GM06990 (cell line): ENCODE measurements around the gene HOXA5.

Experiments used
- DNase-seq: peaks from one replicate; pipeline ENCODE4 v3.0.0-alpha.2; 2011; ENCODE audit not compliant: insufficient read length; ENCODE audit errors: extremely low read depth
- H3K27me3 ChIP-seq: replicated peaks from 2 replicates; pipeline ENCODE4 v1.6.0; 2011; ENCODE audit warnings: low read length; ENCODE audit not compliant: control insufficient read depth, insufficient read depth
- H3K36me3 ChIP-seq: 2 replicates; pipeline ENCODE4 v1.5.1; 2011; ENCODE audit warnings: low read length; ENCODE audit not compliant: control insufficient read depth, insufficient read depth
- H3K4me3 ChIP-seq: replicated peaks from 2 replicates; pipeline ENCODE4 v1.5.1; 2011; ENCODE audit warnings: low read depth, mild to moderate bottlenecking, control low read depth, low read length
- CTCF ChIP-seq: IDR thresholded peaks from 2 replicates; pipeline ENCODE4 v1.5.1; 2011; ENCODE audit warnings: low read length, control low read depth, mild to moderate bottlenecking, inconsistent platforms; ENCODE audit not compliant: insufficient read depth, poor library complexity, severe bottlenecking

The HOXA5 gene

DNA sequence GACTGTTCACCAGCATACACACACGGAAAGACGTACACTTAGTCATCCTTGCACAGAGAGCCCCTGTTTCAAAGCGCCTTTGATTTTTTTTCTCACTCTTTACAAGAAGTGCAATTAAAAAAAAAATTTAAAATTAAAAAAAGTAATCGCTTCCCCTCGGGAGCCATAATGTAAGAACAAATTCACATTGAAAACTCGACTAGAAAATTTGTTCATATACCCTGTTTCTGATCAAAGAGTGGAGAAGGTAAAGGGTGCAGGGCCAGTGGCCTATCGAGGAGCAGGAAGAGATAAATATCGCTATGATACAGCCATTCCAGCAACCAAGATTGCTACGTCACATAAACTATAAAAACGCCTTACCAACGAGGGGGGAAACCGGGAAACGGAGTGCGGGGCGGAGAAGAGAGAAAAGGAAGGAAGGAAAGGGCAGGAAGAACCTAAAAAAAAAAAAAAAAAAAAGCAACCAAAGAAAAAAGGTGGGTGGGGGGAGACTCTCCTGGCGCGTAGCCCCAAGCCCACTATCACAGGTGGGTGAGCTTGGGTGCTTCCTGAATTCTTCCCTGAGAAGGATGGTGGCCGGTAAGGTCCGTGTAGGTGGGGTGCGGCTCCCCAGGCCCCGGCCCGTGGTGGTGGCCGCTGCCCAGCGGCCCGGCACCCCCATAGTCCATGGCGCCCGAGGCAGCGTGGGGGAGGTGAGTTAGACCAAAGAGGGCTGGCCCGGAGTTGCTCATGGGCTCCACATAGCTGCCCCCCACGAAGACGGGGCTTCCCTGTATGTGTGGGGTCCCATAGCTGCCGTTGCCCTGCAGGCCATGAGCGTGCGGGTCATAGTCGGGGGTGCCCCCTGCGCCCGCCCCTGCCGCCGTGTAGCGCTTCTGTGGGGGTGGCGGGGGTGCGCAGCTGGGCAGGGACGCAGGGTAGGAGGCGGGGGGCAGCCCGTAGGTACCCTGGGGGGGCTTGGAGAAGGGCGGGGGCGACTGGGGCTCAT lies 35.8 kb downstream of the HOXA5 start:
- H3K4me3 ChIP-seq: no peak overlapping the region
- DNase-seq: no peak
- no peaks in the 10 kb centered on the region for H3K36me3 ChIP-seq
- no peaks in the 10 kb centered on the region for H3K27me3 ChIP-seq
- no peak for TF ChIP-seq CTCF

- TF ChIP-seq CTCF: no peak
- no peaks in the 10 kb centered on the region for H3K27me3 ChIP-seq
- H3K36me3 ChIP-seq: no peaks in the 10 kb centered on the region
- DNase-seq: no peak
- no peak overlapping the region for H3K4me3 ChIP-seq
These were observed 36.6 kb downstream of the HOXA5 start for GRCh38 chr7:27106901-27107240.

DNA sequence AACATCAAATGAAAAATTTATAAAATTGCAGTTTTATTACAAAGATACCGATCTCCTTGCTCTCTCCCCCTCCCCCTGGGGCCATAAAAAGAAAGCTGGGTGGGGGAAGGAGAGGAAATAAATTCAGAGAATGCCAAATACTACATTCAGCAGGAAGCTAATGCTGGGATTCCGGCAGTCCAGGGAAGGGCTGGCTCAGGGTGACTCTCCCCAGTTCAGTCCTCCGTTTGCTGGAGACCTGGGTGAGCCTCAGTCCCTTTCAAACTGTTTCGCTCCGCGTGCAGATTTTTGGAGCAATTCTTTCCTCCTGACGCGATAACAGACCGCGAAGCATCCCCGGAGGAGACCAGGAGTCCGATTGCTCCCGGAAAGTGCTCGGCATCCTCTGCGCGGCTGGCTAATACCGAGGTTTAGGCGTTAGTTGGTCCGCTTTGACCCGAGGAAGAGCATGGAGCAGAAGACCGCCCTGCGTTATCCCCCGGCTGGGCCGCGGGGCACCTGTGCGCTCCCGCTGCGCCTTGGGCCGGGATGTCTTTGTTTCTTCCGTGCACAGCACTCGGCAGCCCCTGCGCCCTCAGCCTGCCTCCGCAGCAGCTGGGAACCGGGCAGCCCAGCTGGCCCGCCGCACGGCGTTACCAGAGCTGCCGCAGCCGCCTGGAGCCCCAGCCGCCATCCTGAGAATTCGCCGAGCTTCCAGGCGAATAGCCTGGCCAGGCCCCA lies 37.1 kb downstream of the HOXA5 start:
- Histone ChIP-seq H3K36me3 (no peaks in the 10 kb centered on the region), H3K4me3 (no peak overlapping the region), H3K27me3 (no peaks in the 10 kb centered on the region)
- TF ChIP-seq CTCF: no peak
- no peak for DNase-seq

DNA sequence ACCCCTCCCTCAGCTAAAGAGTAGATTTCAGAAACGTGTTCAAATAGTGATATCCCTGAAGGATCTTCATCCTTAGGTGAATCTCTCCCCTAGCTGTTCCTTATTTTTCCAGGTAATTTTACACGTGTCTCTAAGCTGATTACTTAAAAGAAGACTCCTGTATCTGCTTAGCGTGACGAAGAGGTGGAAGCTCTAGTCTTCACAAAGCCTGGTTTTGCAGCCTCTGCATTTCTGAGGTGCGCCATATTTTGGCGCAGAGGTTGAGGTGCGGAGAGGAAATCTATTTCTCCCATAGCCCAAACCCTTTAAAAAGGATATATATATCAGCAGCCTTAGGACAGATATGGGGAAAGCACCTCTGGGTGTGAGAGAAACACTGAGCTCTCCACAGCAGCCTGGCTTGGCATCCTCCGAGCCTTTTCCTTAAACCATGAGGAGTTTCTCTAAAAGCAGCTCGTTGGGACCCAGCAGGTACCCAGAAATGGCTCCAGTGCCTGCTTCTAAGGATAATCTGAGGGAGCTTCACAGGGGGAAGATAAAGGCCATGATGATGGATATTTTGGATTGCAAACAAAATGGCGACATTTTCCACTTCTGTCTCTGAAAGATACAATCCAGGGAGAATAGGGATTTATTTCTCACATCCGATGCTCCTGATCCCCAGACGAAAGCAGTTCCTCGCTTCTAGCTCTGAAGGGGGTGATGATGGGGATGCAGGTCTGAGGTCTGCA lies 38.0 kb downstream of the HOXA5 start:
- no peak for TF ChIP-seq CTCF
- no peak for DNase-seq
- no peaks in the 10 kb centered on the region for H3K27me3 ChIP-seq
- no peak overlapping the region for H3K4me3 ChIP-seq
- H3K36me3 ChIP-seq: no peaks in the 10 kb centered on the region

DNA sequence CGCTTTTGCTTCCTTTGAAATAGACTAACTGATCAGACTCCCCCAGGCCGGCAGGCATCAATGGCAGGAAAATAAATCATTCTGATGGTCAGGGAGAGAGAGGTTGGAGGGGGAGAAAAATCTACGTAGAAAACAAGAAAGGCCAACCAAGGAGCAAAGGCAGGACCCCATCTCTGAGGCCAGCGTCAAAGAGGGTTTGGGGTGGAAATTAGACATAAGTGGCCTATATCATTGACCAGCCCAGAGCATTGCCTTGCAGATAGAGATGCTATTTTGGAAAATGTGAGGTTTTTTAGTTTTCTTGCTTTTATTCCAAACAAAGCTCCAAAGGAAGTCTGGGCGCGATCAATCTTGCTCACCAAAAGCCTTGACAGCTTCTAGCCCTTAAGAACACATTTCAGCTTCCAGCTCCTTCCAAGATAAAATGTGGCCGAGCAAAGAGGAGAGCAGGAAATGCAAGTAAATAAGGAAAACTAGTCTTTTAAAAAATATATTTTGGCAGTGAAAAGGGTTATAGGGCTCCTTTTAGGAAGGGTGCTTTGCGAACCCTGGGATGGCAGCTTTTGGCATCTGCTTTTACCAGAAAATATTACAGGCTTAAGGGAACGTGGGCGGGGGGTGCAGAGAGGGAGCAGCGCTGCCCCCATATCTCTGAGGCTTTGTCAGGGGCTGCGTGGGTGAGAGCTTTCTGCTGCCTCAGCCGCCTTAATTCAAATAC lies 39.0 kb downstream of the HOXA5 start:
- no peaks in the 10 kb centered on the region for H3K27me3 ChIP-seq
- DNase-seq: no peak
- TF ChIP-seq CTCF: no peak
- no peak overlapping the region for H3K4me3 ChIP-seq
- no peaks in the 10 kb centered on the region for H3K36me3 ChIP-seq
